GM19240 (cell line): ENCODE results near the gene RRP12.

Source experiments
- DNase-seq: peaks from one replicate; pipeline ENCODE4 v3.0.0; 2011; ENCODE audit warnings: low spot score; ENCODE audit not compliant: insufficient read length

Gene RRP12

GRCh38 chr10:97319671-97320479, 81.3 kb downstream of the RRP12 start:
- no peak for DNase-seq

- DNase-seq, result no peak
Observed at GRCh38 chr10:97318772-97319651, 82.1 kb downstream of the RRP12 start, which contains the start of gene FRAT1. TSS of gene FRAT1 (plus strand) at chr10:97319271. CDS start at chr10:97319454, 183 bp downstream.

- no peak for DNase-seq
Observed at GRCh38 chr10:97314671-97315070, 86.5 kb downstream of the RRP12 start.

- no peak for DNase-seq
Observed at GRCh38 chr10:97312897-97313296, 88.2 kb downstream of the RRP12 start.

GRCh38 chr10:97311111-97311626, 90.0 kb downstream of the RRP12 start:
- no peak for DNase-seq

- no peak for DNase-seq
Observed at GRCh38 chr10:97307866-97308780, 93.0 kb downstream of the RRP12 start.

GRCh38 chr10:97307441-97307840, 93.7 kb downstream of the RRP12 start:
- no peak for DNase-seq
